ENCODE measurements around the gene SELPLG. TPM values are rescaled to one million over a fixed set of nuclear protein-coding genes. Genes with fewer than 3 reads are reported as not detected.

The SELPLG gene
- total RNA-seq, 1 donor from 2014 or later = 0.34 TPM

GRCh38 chr12:108642269-108642870 is 8.7 kb upstream of the SELPLG start:
- DNase-seq = peak; percentile 45
- peaks cover 21% of the 10 kb centered on the region for H3K9me3 Mint-ChIP-seq (ENCODE audit: unreplicated experiment)
- peaks cover 67% of the 10 kb centered on the region for H3K4me1 Mint-ChIP-seq (ENCODE audit: low read depth, unreplicated experiment)
- peaks cover 8% of the 10 kb centered on the region for H3K36me3 Mint-ChIP-seq (ENCODE audit: unreplicated experiment)
- peaks cover 18% of the 10 kb centered on the region for H3K27me3 Mint-ChIP-seq (ENCODE audit: unreplicated experiment)
- TF ChIP-seq, protein P1, sequence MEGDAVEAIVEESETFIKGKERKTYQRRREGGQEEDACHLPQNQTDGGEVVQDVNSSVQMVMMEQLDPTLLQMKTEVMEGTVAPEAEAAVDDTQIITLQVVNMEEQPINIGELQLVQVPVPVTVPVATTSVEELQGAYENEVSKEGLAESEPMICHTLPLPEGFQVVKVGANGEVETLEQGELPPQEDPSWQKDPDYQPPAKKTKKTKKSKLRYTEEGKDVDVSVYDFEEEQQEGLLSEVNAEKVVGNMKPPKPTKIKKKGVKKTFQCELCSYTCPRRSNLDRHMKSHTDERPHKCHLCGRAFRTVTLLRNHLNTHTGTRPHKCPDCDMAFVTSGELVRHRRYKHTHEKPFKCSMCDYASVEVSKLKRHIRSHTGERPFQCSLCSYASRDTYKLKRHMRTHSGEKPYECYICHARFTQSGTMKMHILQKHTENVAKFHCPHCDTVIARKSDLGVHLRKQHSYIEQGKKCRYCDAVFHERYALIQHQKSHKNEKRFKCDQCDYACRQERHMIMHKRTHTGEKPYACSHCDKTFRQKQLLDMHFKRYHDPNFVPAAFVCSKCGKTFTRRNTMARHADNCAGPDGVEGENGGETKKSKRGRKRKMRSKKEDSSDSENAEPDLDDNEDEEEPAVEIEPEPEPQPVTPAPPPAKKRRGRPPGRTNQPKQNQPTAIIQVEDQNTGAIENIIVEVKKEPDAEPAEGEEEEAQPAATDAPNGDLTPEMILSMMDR (IDR thresholded peaks at IDR 0.05; ENCODE audit: partially characterized antibody, unreplicated experiment) = no peak
- peak overlapping the region; percentile 46 for H3K4me3 Mint-ChIP-seq (ENCODE audit: unreplicated experiment)
- peak overlapping the region; percentile 93 for H3K27ac Mint-ChIP-seq (ENCODE audit: unreplicated experiment)

GRCh38 chr12:108641446-108642268 is 8.0 kb upstream of the SELPLG start:
- TF ChIP-seq, protein P1 (IDR thresholded peaks at IDR 0.05; ENCODE audit: partially characterized antibody, unreplicated experiment) = no peak
- H3K27me3 Mint-ChIP-seq (ENCODE audit: unreplicated experiment) = peaks cover 18% of the 10 kb centered on the region
- peaks cover 8% of the 10 kb centered on the region for H3K36me3 Mint-ChIP-seq (ENCODE audit: unreplicated experiment)
- peak overlapping the region; percentile 46 for H3K4me3 Mint-ChIP-seq (ENCODE audit: unreplicated experiment)
- peaks cover 21% of the 10 kb centered on the region for H3K9me3 Mint-ChIP-seq (ENCODE audit: unreplicated experiment)
- peaks cover 64% of the 10 kb centered on the region for H3K4me1 Mint-ChIP-seq (ENCODE audit: low read depth, unreplicated experiment)
- DNase-seq = no peak
- H3K27ac Mint-ChIP-seq (ENCODE audit: unreplicated experiment) = peak overlapping the region; percentile 93

DNA sequence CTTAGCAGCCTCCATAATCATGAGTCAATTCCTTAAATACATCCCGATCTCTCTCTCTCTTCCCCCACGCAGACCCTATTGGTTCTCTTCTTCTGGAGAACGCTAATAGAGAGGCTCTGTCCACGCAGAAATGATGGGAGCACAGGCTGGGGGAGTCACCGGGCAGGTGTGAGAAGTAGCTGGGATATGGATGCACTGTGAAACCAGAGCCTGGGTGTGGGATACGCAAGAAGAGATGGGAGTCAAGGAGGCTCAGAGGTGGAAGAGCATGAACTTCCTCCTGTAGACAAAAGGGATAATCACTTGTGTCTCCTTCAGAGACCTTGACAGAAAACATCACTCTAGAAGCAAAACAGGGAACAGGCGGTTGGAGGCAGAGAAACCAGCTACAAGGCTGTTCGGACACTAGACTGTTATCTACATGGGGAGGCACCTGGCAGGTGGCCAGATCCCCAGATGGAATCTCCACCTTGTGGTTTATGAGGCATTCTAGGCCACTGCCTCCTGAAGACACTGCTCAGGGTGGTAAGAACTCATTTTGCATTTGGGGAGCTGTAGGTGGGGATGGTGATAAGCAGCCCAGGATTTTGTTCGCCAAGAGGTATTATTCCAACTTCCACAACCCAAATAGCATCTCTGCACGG is 7.2 kb upstream of the SELPLG start:
- DNase-seq = no peak
- Mint-ChIP-seq H3K4me3 (ENCODE audit: unreplicated experiment) (no peak overlapping the region), H3K27me3 (ENCODE audit: unreplicated experiment) (peaks cover 18% of the 10 kb centered on the region), H3K4me1 (ENCODE audit: low read depth, unreplicated experiment) (peaks cover 61% of the 10 kb centered on the region), H3K36me3 (ENCODE audit: unreplicated experiment) (peaks cover 4% of the 10 kb centered on the region), H3K9me3 (ENCODE audit: unreplicated experiment) (peaks cover 18% of the 10 kb centered on the region), H3K27ac (ENCODE audit: unreplicated experiment) (peak overlapping the region; percentile 93)
- TF ChIP-seq, protein P1 (IDR thresholded peaks at IDR 0.05; ENCODE audit: partially characterized antibody, unreplicated experiment) = no peak

GRCh38 chr12:108638997-108639822 is 5.5 kb upstream of the SELPLG start:
- Mint-ChIP-seq H3K9me3 (ENCODE audit: unreplicated experiment) (peaks cover 15% of the 10 kb centered on the region), H3K27ac (ENCODE audit: unreplicated experiment) (peak overlapping the region; percentile 73), H3K4me3 (ENCODE audit: unreplicated experiment) (no peak overlapping the region), H3K4me1 (ENCODE audit: low read depth, unreplicated experiment) (peaks cover 52% of the 10 kb centered on the region), H3K27me3 (ENCODE audit: unreplicated experiment) (peaks cover 14% of the 10 kb centered on the region), H3K36me3 (ENCODE audit: unreplicated experiment) (peaks cover 4% of the 10 kb centered on the region)
- no peak for DNase-seq
- TF ChIP-seq, protein P1 (IDR thresholded peaks at IDR 0.05; ENCODE audit: partially characterized antibody, unreplicated experiment) = no peak
